ENCODE measurements around the gene MIDN.

Gene MIDN

GRCh38 chr19:1278713-1279660, 30.6 kb downstream of the MIDN start:
- Histone ChIP-seq H3K4me3 (ENCODE audit: low read depth in 1 of 2, low read length in 1 of 2) (no peak overlapping the region), H3K27ac (no peak overlapping the region), H3K9me3 (no peaks in the 10 kb centered on the region), H3K4me1 (ENCODE audit: control insufficient read depth in 1 of 2, insufficient read depth in 1 of 2, low read depth in 1 of 2, low read length in 1 of 2) (peaks cover 24 to 30% of the 10 kb centered on the region in 2 experiments), H3K36me3 (peaks cover 19% of the 10 kb centered on the region), H3K27me3 (peaks cover 15% of the 10 kb centered on the region)
- TF ChIP-seq CTCF (IDR thresholded peaks at IDR 0.05) = no peak

- Histone ChIP-seq H3K27me3 (peaks cover 24% of the 10 kb centered on the region), H3K9me3 (no peaks in the 10 kb centered on the region), H3K27ac (no peak overlapping the region), H3K36me3 (peaks cover 10% of the 10 kb centered on the region), H3K4me1 (ENCODE audit: control insufficient read depth in 1 of 2, insufficient read depth in 1 of 2, low read depth in 1 of 2, low read length in 1 of 2) (peaks cover 15 to 21% of the 10 kb centered on the region in 2 experiments), H3K4me3 (ENCODE audit: low read depth in 1 of 2, low read length in 1 of 2) (no peak overlapping the region)
- TF ChIP-seq CTCF (IDR thresholded peaks at IDR 0.05) = peak; percentile 88
Measured at GRCh38 chr19:1279782-1280341, 31.5 kb downstream of the MIDN start.

- H3K36me3 ChIP-seq = peaks cover 7% of the 10 kb centered on the region
- H3K4me3 ChIP-seq (ENCODE audit: low read depth in 1 of 2, low read length in 1 of 2) = no peak overlapping the region
- no peaks in the 10 kb centered on the region for H3K9me3 ChIP-seq
- H3K27ac ChIP-seq = no peak overlapping the region
- no peak for TF ChIP-seq CTCF (IDR thresholded peaks at IDR 0.05)
- peaks cover 32% of the 10 kb centered on the region for H3K27me3 ChIP-seq
- H3K4me1 ChIP-seq (ENCODE audit: control insufficient read depth in 1 of 2, insufficient read depth in 1 of 2, low read depth in 1 of 2, low read length in 1 of 2) = peaks cover 12 to 13% of the 10 kb centered on the region in 2 experiments
Measured at GRCh38 chr19:1280636-1281568, 32.5 kb downstream of the MIDN start.

GRCh38 chr19:1281569-1282287, 33.3 kb downstream of the MIDN start:
- no peak overlapping the region for H3K4me3 ChIP-seq (ENCODE audit: low read depth in 1 of 2, low read length in 1 of 2)
- no peaks in the 10 kb centered on the region for H3K9me3 ChIP-seq
- H3K27me3 ChIP-seq = peaks cover 40% of the 10 kb centered on the region
- H3K36me3 ChIP-seq = peaks cover 7% of the 10 kb centered on the region
- no peak for TF ChIP-seq CTCF (IDR thresholded peaks at IDR 0.05)
- H3K4me1 ChIP-seq (ENCODE audit: control insufficient read depth in 1 of 2, insufficient read depth in 1 of 2, low read depth in 1 of 2, low read length in 1 of 2) = peaks cover 4 to 5% of the 10 kb centered on the region in 2 experiments
- H3K27ac ChIP-seq = no peak overlapping the region

Measured in neutrophil (primary cell).